Suppressor macrophage treated with lipopolysaccharide for 1 hour (primary cell): Measurements from ENCODE around the gene UNC5C.
"Not testable (repeated sequence)": the region's sequence is repeated elsewhere in the genome, so short reads cannot be mapped to it uniquely, and the experiment has no call there.

Experiments
- DNase-seq, 3 donors: peaks; one replicate each; pipeline ENCODE4 v3.0.0-alpha.2; 2020 to 2022

UNC5C gene

DNA sequence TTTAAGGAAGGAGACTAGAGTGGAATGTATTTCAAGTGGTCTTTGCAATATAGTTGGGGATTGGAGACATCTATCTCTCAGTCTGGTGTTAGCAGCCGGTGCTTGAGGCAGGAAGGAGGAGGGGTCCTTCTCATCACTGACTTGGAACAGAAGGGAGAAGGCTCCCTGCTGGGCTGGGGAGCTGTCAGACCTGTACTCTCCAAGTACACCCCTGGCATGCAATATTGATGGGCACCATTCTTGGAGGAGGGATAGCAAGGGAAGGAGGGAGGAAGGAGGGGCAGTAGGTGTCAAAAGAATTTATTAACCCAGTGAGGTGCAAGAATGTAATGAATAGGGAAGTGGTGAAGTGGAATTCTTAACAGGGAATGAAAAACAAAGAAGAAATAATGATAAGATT is 338.8 kb downstream of the UNC5C start:
- no peak for DNase-seq

DNA sequence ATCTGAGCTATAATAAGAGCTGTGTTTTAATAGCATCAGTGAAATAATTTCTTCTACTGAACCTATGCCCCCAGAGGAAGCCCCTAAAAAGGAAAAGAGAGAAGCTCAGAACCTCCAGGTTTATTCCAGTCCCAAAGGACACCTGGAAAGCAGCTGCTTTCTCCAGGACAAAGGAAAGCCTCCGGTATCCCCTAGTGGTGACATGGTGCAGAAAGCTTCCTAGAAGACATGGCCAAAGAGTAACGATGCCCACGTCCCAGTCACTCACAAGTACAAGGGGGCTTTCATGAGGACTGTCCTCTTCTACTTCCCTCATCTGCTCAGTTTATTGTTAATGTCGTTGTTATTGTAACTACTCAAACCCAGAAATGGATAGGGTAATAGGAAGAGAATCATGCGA is 343.9 kb downstream of the UNC5C start:
- no peak for DNase-seq

GRCh38 chr4:95204267-95204844 is 344.4 kb downstream of the UNC5C start:
- DNase-seq = no peak

DNA sequence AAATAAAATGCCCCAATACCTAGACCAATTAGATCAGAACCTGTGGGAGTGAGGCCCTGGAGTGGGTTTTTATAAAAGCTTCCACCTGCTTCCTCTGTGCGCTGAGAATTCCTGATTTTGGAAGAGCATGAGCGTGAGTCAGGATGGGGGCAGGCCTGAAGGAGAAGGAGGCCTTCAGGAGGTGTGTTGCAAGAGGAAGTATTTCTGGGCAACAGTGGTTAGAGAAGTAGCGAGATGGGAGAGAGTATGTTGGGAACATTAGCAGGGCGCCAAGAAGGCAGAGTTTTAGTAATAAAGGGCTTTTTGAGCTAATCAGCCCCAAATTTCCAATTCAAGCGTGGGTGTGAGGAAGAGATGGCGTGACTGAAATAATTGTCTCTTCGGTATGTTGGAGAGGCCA is 349.8 kb downstream of the UNC5C start:
- peak; percentile 66 to 71 (median 69) for DNase-seq

- no peak for DNase-seq
Observed at GRCh38 chr4:95197353-95197752, 351.4 kb downstream of the UNC5C start.

DNA sequence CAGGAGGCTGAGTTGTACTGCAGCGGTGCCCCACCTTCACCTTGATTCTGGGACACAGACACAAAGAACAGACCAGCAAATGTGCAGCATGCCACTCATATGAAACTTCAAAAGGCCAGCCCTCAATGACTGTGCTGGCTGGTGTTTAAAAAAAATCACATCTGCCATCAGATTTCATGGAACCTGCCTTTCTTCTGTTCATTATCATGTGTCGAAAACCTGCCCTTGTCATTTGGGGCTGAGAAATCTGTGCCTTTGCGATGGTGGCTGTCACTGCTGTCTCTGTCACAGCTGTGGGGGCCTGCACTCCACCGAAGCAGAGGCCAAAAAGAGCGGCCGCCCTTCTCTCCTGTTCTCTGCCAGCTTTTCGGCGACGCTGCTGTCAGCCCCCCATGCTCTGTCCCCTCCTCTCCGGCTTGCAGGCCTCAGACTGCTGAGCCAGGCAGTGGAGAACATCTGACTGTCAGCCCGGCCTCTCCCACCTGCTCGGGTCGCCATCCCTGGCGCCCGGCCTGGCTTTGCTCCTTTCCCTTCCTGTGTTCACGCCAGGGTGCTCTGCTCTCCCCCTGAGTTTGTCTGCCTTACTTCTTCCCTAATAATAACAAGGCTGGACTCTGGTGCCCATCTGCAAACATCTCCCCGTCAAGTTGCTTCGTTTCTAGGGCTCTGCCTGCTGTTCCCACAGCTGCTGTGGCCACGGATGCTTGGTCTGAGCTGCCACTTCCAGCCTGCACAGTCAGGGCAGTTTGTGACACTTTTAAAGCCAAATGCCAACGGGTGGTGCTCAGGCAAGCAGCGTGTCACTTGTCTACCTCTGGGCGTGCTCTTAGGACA is 355.2 kb downstream of the UNC5C start:
- no peak for DNase-seq

DNA sequence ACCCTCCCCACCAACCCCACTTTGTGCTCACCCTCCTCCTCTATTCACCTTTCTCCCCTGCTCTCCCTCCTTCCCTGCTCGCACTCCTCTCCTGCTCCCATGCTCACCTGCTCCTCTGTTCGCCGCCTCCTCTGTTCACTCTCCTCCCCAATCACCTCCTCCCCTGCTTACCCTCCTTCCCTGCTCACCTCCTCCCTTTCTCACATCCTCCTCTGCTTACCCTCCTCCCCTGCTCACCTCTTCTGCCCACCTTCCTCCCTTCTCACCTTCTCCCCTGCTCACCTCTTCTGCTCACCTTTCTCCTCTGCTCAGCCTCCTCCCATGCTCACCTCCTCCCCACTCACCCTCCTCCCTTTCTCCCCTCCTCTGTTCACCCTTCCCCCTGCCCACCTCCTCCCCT is 357.2 kb downstream of the UNC5C start:
- DNase-seq = no peak

- no peak for DNase-seq
Observed at GRCh38 chr4:95190751-95191436, 357.9 kb downstream of the UNC5C start.

- no peak for DNase-seq
Observed at GRCh38 chr4:95188701-95189370, 359.9 kb downstream of the UNC5C start.

DNA sequence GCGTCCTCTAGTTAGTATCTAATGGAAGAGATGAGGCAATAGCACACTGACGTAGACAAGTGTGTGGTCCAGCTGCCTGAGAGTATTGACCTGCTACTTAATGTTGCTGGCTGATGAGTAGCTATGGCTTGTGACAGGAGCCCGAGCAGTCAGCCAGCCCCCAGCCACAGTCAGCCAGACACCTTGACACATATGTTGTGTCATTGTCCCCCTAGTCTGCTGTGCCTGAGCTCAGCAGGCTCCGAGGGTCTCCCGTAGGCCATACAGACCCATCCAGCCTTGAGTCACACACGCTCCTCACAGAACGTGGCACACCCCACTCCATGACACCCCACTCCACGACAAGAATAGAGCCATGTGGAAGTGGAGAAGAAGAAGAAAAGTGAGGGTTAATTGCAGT is 362.1 kb downstream of the UNC5C start:
- no peak for DNase-seq

DNA sequence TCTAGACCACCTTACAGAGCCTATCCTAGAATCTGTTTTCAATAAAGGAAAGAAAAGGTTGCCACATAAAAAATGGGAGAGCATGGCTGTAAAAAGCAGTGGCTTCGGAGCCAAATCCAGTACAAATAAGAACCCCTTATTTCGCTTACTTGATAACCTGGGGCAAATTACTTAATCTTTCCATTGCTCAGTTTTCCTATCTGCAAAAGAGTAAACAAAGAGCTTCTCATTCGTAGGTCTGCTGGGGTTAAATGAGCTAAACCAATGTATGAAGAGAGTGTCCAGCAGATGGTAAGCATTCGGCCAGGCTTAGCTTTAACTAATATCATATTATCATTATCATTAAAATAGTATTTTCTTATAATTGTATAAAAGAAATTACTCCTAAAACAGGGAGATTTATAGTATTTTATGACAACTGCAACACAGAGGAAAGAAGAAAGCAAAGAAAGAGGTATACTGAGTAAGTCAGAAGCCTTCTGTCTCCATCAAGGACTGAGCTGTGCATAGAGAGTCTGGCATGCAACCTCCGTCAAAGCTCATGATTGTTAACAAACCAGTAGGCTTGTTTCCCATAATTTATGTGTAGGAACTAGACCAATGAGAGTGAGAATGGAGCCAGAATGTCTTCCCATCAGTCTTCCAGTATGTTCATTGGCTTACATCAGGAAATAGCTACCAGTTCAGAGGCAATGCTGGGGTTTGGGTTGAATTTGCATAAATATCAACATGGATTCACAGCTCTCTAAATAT is 364.9 kb downstream of the UNC5C start:
- no peak for DNase-seq

- no peak for DNase-seq
Observed at GRCh38 chr4:95181996-95182306, 366.8 kb downstream of the UNC5C start.

- DNase-seq = peak; percentile 14 to 42 (median 32)
Observed at GRCh38 chr4:95181243-95181995, 367.4 kb downstream of the UNC5C start.

DNA sequence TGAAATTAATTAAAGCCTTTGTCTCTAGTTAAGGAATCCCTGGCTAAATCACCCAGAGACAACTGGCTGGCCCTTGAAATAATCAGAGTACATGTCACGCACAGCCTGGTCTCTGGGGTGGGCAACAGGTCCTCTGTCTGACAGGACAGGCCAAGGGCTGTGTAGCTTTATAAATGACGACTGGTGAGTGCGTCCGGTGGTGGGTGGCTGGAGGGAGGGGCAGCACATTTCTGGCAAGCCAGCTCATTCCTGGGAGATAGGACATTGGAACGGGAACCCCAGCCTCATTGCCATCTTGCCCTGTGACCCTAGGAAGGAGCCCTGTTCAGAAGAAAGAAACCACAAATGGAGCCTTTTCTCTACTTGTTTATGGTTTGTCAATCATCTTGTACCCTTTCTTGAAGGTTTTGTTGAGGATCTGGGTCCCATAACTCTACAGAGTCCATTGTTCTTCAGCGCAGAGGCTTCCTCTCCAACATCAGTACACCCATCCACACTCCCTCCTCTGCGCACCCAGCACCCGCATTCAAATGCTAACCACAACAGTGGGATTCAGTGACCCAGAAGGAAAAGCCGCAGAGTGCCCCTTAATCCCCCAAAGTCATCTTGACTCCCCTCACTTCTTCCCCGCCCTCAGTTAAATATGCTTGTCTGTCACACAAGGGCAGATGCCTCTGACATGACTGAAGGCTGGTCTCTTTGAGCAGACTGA is 368.1 kb downstream of the UNC5C start:
- DNase-seq = no peak

DNA sequence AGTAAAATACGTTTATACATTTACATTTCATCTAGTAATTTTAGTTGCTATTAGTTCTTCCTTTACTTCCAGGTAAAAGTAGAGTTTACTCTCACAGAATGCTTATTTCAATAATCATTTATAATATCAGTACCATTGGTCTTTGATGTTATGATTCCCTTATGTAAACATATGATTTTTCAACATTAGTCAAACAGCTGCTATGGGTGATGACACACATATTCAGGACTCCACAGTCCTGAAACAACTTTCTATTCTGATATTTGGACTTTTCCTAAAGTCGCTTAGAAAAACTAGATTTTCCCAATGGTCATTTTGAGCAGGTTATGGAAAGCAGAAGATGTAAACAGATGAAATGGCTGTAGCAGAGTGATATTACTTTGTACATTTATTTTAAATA is 369.8 kb downstream of the UNC5C start:
- no peak for DNase-seq

GRCh38 chr4:95171377-95171776 is 377.4 kb downstream of the UNC5C start:
- not testable (repeated sequence) for DNase-seq

GRCh38 chr4:95170176-95170575 is 378.6 kb downstream of the UNC5C start:
- DNase-seq = no peak

DNA sequence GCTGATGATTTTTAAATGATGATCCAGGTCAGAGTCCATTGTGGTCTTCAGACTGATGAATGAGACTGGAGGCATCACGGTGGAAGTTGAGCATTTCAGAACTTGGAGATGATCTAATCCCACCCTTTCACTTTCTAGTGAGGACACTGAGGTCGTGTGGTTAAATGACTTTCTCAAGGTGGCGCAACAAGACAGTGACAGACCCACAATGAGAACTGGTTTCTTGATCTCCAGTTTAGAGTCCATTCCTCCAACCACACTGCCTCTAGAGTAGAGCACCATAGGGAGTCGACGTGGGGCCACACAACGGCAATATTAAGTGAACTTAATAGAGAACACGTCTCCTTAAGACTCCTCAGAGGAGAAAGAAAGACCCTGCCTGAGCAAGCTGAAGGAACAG is 381.0 kb downstream of the UNC5C start:
- peak; percentile 27 to 39 (median 37) for DNase-seq

GRCh38 chr4:95165926-95166524 is 382.7 kb downstream of the UNC5C start:
- DNase-seq = peak; percentile 77 to 89 (median 82)

GRCh38 chr4:95162867-95163266 is 385.9 kb downstream of the UNC5C start:
- no peak for DNase-seq
